ENCODE data around the gene DMRTC2.

GRCh38 chr19:41807176-41807575 is 37.7 kb upstream of the DMRTC2 start:
- TF ChIP-seq CEBPB (IDR thresholded peaks at IDR 0.05; ENCODE audit: low read depth) = no peak
- no peak for TF ChIP-seq CTCF (IDR thresholded peaks at IDR 0.05 in 2 of 3, conservative IDR thresholded peaks at IDR 0.05 in 1 of 3; ENCODE audit: borderline replicate concordance in 1 of 3, insufficient read depth in 1 of 3, low read depth in 2 of 3, low read length in 2 of 3)
- TF ChIP-seq EGR1 (IDR thresholded peaks at IDR 0.05; ENCODE audit: low read depth) = no peak
- no peak for TF ChIP-seq POLR2A (IDR thresholded peaks at IDR 0.05; ENCODE audit: borderline replicate concordance, extremely low read depth, insufficient read depth, insufficient read length)
- TF ChIP-seq ZNF274 (IDR thresholded peaks at IDR 0.05; ENCODE audit: low read depth, low read length) = no peak
- no peak for TF ChIP-seq MAX (IDR thresholded peaks at IDR 0.05)

Data from HCT116 (cell line).